Immature natural killer cell (primary cell): Measurements from ENCODE around the gene SDK1. TPM values are rescaled to one million over a fixed set of nuclear protein-coding genes. Genes with fewer than 3 reads are reported as not detected.
"Not testable (repeated sequence)": the region's sequence is repeated elsewhere in the genome, so short reads cannot be mapped to it uniquely, and the experiment has no call there.

Experiments used
- DNase-seq, 3 donors: peaks; one replicate each; pipeline ENCODE4 v3.0.0; 2022; ENCODE audit warnings: mixed read lengths in 1 of 3
- H3K27ac Mint-ChIP-seq, 6 donors: one replicate each; pipeline ENCODE4 v1.8.0; 2020; ENCODE audit warnings: mixed read lengths in 6 of 6, mild to moderate bottlenecking in 5 of 6, inconsistent platforms in 4 of 6, moderate library complexity in 3 of 6
- H3K27me3 Mint-ChIP-seq, 3 donors: one replicate each; pipeline ENCODE4 v1.8.0; 2020 to 2021; ENCODE audit warnings: low read depth in 3 of 3, mild to moderate bottlenecking in 3 of 3, mixed read lengths in 3 of 3, moderate library complexity in 3 of 3, inconsistent platforms in 1 of 3
- H3K36me3 Mint-ChIP-seq, 3 donors: one replicate each; pipeline ENCODE4 v1.8.0; 2020; ENCODE audit warnings: mixed read lengths in 3 of 3, inconsistent platforms in 2 of 3, mild to moderate bottlenecking in 2 of 3
- H3K4me1 Mint-ChIP-seq, 2 donors: one replicate each; pipeline ENCODE4 v1.8.0; 2020; ENCODE audit warnings: inconsistent platforms in 2 of 2, mild to moderate bottlenecking in 2 of 2, mixed read lengths in 2 of 2, moderate library complexity in 1 of 2
- H3K4me3 Mint-ChIP-seq, 5 donors: one replicate each; pipeline ENCODE4 v1.8.0; 2020; ENCODE audit warnings: mild to moderate bottlenecking in 5 of 5, mixed read lengths in 5 of 5, inconsistent platforms in 3 of 5, moderate library complexity in 3 of 5
- H3K9me3 Mint-ChIP-seq, 6 donors: one replicate each; pipeline ENCODE4 v1.8.0; 2020; ENCODE audit warnings: mild to moderate bottlenecking in 6 of 6, mixed read lengths in 6 of 6, inconsistent platforms in 4 of 6, moderate library complexity in 3 of 6
- polyA plus RNA-seq, 3 donors: library from polyadenylated mRNA; unstranded; fragments of 300-500 nt; fragmentation: Illumina TruSeq; gene quantifications; one replicate each; pipeline ENCODE4 v1.2.3, GENCODE V29; 2021

Gene SDK1
- polyA plus RNA-seq, 3 donors from 2014 or later = not detected

DNA sequence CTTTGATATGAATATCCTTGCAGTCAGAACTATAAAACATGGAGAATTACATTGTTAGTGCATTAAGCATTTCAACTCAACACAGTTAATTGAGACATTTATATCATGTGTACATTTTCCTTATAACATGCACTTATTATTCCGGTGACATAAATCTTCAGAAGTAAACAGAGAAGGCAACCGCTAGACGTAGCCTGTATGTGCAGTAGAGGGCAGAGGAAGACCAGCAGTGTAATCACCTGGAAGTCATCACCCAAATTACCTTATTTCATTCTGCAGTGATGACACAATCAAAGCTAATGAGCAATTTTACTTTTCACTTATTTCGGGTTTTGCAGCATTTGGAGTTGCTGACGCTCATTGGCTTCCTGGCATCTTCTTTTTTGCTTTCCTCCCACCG is 394.6 kb downstream of the SDK1 start:
- Mint-ChIP-seq H3K36me3 (no peaks in the 10 kb centered on the region), H3K9me3 (no peaks in the 10 kb centered on the region), H3K27me3 (peaks cover 0 to 13% (median 2%) of the 10 kb centered on the region in 3 donors), H3K4me1 (no peaks in the 10 kb centered on the region), H3K4me3 (no peak overlapping the region), H3K27ac (no peak overlapping the region)
- no peak for DNase-seq

DNA sequence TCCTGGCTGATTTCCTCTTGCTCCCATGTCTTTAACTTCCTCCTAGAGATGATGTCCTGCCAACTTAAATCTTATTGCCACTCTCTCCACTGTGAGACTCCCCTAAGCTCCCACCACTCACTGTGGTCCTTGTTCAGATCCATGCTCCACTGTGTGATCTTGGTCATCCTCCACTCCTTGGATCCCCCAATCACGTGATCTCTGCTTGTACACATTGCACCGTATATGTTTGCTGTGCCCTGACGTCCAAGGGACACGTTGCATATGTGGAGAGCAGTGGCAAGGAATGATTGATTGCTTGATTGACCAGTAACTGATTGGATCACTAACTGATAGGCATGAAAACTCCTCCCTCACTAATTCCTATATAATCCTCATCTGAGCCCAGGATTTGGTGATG is 395.1 kb downstream of the SDK1 start:
- H3K4me1 Mint-ChIP-seq = no peaks in the 10 kb centered on the region
- H3K4me3 Mint-ChIP-seq = no peak overlapping the region
- peaks cover 0 to 16% (median 2%) of the 10 kb centered on the region in 3 donors for H3K27me3 Mint-ChIP-seq
- H3K9me3 Mint-ChIP-seq = no peaks in the 10 kb centered on the region
- no peak overlapping the region for H3K27ac Mint-ChIP-seq
- no peak for DNase-seq
- H3K36me3 Mint-ChIP-seq = no peaks in the 10 kb centered on the region

GRCh38 chr7:3697472-3697871 is 396.4 kb downstream of the SDK1 start:
- no peaks in the 10 kb centered on the region for H3K36me3 Mint-ChIP-seq
- no peak for DNase-seq
- H3K9me3 Mint-ChIP-seq = no peaks in the 10 kb centered on the region
- no peaks in the 10 kb centered on the region for H3K4me1 Mint-ChIP-seq
- H3K4me3 Mint-ChIP-seq = no peak overlapping the region
- peaks cover 0 to 16% (median 2%) of the 10 kb centered on the region in 3 donors for H3K27me3 Mint-ChIP-seq
- H3K27ac Mint-ChIP-seq = no peak overlapping the region

DNA sequence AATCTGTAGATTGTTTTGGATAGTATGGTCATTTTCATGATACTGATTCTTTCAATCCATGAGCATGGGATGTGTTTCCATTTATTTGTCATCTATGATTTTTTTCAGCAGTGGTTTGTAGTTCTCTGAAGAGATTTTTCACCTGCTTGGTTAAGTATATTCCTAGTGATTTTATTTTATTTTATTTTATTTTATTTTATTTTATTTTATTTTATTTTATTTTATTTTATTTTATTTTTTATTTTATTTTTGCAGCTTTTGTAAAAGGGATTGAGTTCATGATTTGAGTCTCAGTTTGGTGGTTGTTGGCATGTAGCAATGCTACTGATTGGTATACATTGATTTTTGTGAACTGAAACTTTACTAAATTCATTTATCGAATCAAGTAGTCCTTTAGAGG is 404.2 kb downstream of the SDK1 start:
- no peak for DNase-seq
- H3K36me3 Mint-ChIP-seq = no peaks in the 10 kb centered on the region
- H3K4me1 Mint-ChIP-seq = no peaks in the 10 kb centered on the region
- peaks cover 0 to 4% (median 0%) of the 10 kb centered on the region in 6 donors for H3K9me3 Mint-ChIP-seq
- H3K4me3 Mint-ChIP-seq = no peak overlapping the region
- no peak overlapping the region for H3K27ac Mint-ChIP-seq
- peaks cover 3 to 12% (median 7%) of the 10 kb centered on the region in 3 donors for H3K27me3 Mint-ChIP-seq

DNA sequence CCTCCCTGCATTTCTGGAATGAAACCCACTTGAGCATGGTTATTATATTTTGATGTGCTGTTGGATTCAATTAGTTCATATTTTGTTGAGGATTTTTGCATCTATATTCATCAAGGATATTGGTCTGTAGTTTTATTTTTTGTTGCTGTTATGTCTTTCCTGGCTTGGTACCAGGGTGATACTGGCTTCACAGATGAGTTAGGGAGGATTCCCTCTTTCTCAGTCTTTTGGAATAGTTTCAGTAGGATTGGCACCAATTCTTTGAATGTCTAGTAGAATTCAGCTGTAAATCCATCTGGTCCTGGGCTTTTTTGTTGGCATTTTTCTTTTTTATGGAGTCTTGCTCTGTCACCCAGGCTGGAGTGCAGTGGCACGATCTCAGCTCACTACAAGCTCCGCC is 405.0 kb downstream of the SDK1 start:
- H3K4me3 Mint-ChIP-seq, H3K9me3 Mint-ChIP-seq, H3K4me1 Mint-ChIP-seq, H3K27me3 Mint-ChIP-seq, H3K36me3 Mint-ChIP-seq, H3K27ac Mint-ChIP-seq, DNase-seq: not testable (repeated sequence)

DNA sequence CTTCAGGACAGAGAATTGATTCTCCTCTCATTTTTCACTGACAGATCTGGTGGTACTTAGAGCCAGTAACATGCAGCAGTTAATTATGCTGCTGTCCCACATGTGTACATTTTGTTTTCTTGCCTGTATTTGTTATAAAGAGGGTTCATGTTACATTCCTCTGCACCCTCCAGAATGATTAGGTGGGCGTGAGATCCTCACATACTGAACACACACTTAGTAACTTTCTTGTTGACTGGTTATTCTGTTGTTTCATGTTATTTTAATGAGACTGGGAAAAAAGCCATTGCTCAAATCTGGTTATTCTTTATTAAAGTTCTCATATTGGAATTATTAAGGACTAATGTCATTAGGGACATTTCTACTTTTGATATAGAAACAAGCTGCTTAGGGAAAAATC is 409.1 kb downstream of the SDK1 start:
- Mint-ChIP-seq H3K36me3 (no peaks in the 10 kb centered on the region), H3K9me3 (peaks cover 0 to 4% (median 0%) of the 10 kb centered on the region in 6 donors), H3K27ac (no peak overlapping the region), H3K4me3 (no peak overlapping the region), H3K4me1 (no peaks in the 10 kb centered on the region), H3K27me3 (peaks cover 4 to 10% (median 4%) of the 10 kb centered on the region in 3 donors)
- no peak for DNase-seq

- Mint-ChIP-seq H3K27ac (no peak overlapping the region), H3K4me3 (no peak overlapping the region), H3K36me3 (no peaks in the 10 kb centered on the region), H3K9me3 (peaks cover 0 to 4% (median 0%) of the 10 kb centered on the region in 6 donors), H3K4me1 (no peaks in the 10 kb centered on the region), H3K27me3 (peaks cover 4 to 12% (median 6%) of the 10 kb centered on the region in 3 donors)
- DNase-seq = no peak
These were observed 409.5 kb downstream of the SDK1 start for GRCh38 chr7:3710531-3710930.

- DNase-seq = no peak
- Mint-ChIP-seq H3K4me1 (no peaks in the 10 kb centered on the region), H3K36me3 (no peaks in the 10 kb centered on the region), H3K4me3 (no peak overlapping the region), H3K27ac (no peak overlapping the region), H3K9me3 (peaks cover 0 to 4% (median 0%) of the 10 kb centered on the region in 6 donors), H3K27me3 (peaks cover 2 to 8% (median 4%) of the 10 kb centered on the region in 3 donors)
These were observed 411.8 kb downstream of the SDK1 start for GRCh38 chr7:3712841-3713240.

- Mint-ChIP-seq H3K36me3 (no peaks in the 10 kb centered on the region), H3K9me3 (no peaks in the 10 kb centered on the region), H3K4me3 (no peak overlapping the region), H3K27me3 (peaks cover 0 to 4% (median 2%) of the 10 kb centered on the region in 3 donors), H3K4me1 (no peaks in the 10 kb centered on the region), H3K27ac (no peak overlapping the region)
- no peak for DNase-seq
These were observed 420.4 kb downstream of the SDK1 start for GRCh38 chr7:3721422-3721821.

DNA sequence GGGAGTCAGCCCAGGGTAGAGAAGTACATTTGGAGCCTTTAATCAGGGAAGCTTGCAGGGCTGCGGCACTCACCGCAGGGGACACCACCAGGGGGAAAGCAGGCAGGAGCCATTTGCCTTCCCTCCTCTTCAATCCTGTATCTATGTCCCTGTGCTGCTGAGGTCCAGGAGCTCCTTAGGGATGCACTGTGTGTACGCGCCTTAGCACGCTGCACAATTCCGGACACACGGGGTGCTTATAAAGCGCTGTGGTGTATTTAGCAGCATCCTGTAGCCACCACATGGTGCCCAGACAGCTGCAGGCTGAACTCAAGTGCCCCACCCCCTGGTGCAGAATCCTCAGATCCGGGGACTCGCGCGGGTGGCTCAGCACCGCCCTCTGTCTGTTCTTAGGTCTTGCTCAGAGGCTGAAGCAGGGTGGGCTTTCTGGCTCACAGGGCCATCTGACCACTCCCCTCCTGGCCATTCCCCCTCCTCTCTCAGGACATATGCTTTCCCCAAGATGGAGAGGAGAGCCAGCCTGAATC is 421.4 kb downstream of the SDK1 start:
- Mint-ChIP-seq H3K27me3 (peaks cover 0 to 4% (median 2%) of the 10 kb centered on the region in 3 donors), H3K27ac (no peak overlapping the region), H3K4me3 (no peak overlapping the region), H3K4me1 (no peaks in the 10 kb centered on the region), H3K9me3 (no peaks in the 10 kb centered on the region), H3K36me3 (no peaks in the 10 kb centered on the region)
- no peak for DNase-seq

GRCh38 chr7:3725155-3726059 is 424.4 kb downstream of the SDK1 start:
- Mint-ChIP-seq H3K4me3 (no peak overlapping the region), H3K4me1 (no peaks in the 10 kb centered on the region), H3K9me3 (no peaks in the 10 kb centered on the region), H3K36me3 (no peaks in the 10 kb centered on the region), H3K27me3 (peaks cover 0 to 2% (median 0%) of the 10 kb centered on the region in 3 donors), H3K27ac (no peak overlapping the region)
- DNase-seq = no peak

GRCh38 chr7:3730276-3730675 is 429.2 kb downstream of the SDK1 start:
- no peak overlapping the region for H3K27ac Mint-ChIP-seq
- H3K9me3 Mint-ChIP-seq = no peaks in the 10 kb centered on the region
- DNase-seq = no peak
- no peak overlapping the region for H3K4me3 Mint-ChIP-seq
- H3K27me3 Mint-ChIP-seq = peaks cover 0 to 11% (median 2%) of the 10 kb centered on the region in 3 donors
- no peaks in the 10 kb centered on the region for H3K4me1 Mint-ChIP-seq
- H3K36me3 Mint-ChIP-seq = no peaks in the 10 kb centered on the region

GRCh38 chr7:3732395-3733005 is 431.4 kb downstream of the SDK1 start:
- Mint-ChIP-seq H3K27me3 (peaks cover 0 to 11% (median 2%) of the 10 kb centered on the region in 3 donors), H3K4me1 (no peaks in the 10 kb centered on the region), H3K27ac (no peak overlapping the region), H3K36me3 (no peaks in the 10 kb centered on the region), H3K4me3 (no peak overlapping the region), H3K9me3 (peaks cover 0 to under 1% (median 0%) of the 10 kb centered on the region in 6 donors)
- DNase-seq = no peak

DNA sequence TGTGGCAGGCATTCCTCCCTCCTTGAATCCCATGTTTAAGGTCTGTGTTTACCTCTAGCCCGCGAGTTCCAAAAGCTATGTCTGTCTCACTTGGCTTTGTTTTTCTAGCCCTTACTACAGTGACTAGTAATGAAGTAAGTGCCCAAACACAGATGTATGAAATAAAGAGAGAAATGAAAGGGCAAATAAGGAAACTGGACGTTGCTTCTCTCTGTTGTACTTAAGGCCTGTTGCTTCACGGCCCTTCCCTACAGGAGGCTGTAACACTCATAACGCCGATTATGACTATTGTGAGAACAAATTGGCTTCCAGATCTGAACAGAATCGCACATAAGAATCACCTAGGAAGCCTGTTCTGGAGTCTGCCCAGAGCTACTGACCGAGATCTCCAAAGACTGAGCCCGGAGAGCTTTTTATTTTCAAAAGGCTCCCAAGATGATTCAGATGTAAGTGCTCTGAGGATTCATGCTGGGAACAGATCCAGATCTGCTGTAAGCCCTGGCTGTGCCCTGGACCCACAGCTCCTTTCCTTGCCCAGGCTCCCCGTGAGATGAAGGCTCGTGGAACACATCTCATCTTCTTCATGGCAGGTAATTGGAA is 432.6 kb downstream of the SDK1 start:
- Mint-ChIP-seq H3K36me3 (no peaks in the 10 kb centered on the region), H3K27ac (no peak overlapping the region), H3K4me1 (no peaks in the 10 kb centered on the region), H3K27me3 (peaks cover 0 to 14% (median 2%) of the 10 kb centered on the region in 3 donors), H3K9me3 (peaks cover 0 to 4% (median 0%) of the 10 kb centered on the region in 6 donors), H3K4me3 (no peak overlapping the region)
- no peak for DNase-seq
